Naive thymus-derived CD4-positive, alpha-beta T cell (primary cell): ENCODE data around the gene ZNF776. TPM values are rescaled to one million over a fixed set of nuclear protein-coding genes. Genes with fewer than 3 reads are reported as not detected.

Source experiments
- polyA plus RNA-seq, 2 donors: library from polyadenylated mRNA; unstranded; fragments of 300-500 nt; fragmentation: Illumina TruSeq; gene quantifications; one replicate each; pipeline ENCODE4 v1.2.3, GENCODE V29; 2021
- total RNA-seq, 6 experiments: library from RNA in 5 of 6; stranded (reverse) in 5 of 6; gene quantifications; 1 replicate in 5 of 6; 2 replicates in 1 of 6; pipeline ENCODE4 v1.2.3 and lab custom pipeline; 2021 to 2026

Gene ZNF776
- total and polyA plus RNA-seq, 7 experiments from 2014 or later, result 6.5 to 52.3 (median 19.3) TPM

Other genes with a start within 250 kb of the ZNF776 start
- 10 to 100 TPM in 3 of 5 experiments, 1 to 10 TPM in 2; 5.8 to 32.7 (median 14.4) TPM for gene ZNF773, start 246.9 kb upstream of the ZNF776 start, total RNA-seq
- gene ZNF773, start 246.9 kb upstream of the ZNF776 start, polyA plus RNA-seq, result 10 to 100 TPM in 1 of 2 donors, 1 to 10 TPM in 1; 9.7 to 18.9 TPM
- 10 to 100 TPM in 3 of 5 experiments, 1 to 10 TPM in 2; 6.9 to 24.8 (median 11.3) TPM for gene ZNF549, start 219.5 kb upstream of the ZNF776 start, total RNA-seq
- gene ZNF549, start 219.5 kb upstream of the ZNF776 start, polyA plus RNA-seq, result 10 to 100 TPM in 1 of 2 donors, 1 to 10 TPM in 1; 6.1 to 11.4 TPM
- 10 to 100 TPM; 12.9 to 56.2 (median 23.5) TPM for gene ZNF550, start 187.0 kb upstream of the ZNF776 start, total RNA-seq
- 10 to 100 TPM in 1 of 2 donors, 1 to 10 TPM in 1; 8.6 to 17.7 TPM for gene ZNF550, start 187.0 kb upstream of the ZNF776 start, polyA plus RNA-seq
- gene ZNF416, start 167.9 kb upstream of the ZNF776 start, total RNA-seq, result 10 to 100 TPM in 2 of 5 experiments, 1 to 10 TPM in 3; 4.4 to 13.8 (median 5.7) TPM
- gene ZNF416, start 167.9 kb upstream of the ZNF776 start, polyA plus RNA-seq, result 10 to 100 TPM in 1 of 2 donors, 1 to 10 TPM in 1; 4.9 to 10.4 TPM
- gene ZIK1, start 162.7 kb upstream of the ZNF776 start, total RNA-seq, result 10 to 100 TPM in 2 of 5 experiments, 1 to 10 TPM in 3; 4.8 to 14.1 (median 7.0) TPM
- 10 to 100 TPM in 1 of 2 donors, 1 to 10 TPM in 1; 8.7 to 13.7 TPM for gene ZIK1, start 162.7 kb upstream of the ZNF776 start, polyA plus RNA-seq
- 10 to 100 TPM in 1 of 5 experiments, 1 to 10 TPM in 4; 2.0 to 10.9 (median 6.2) TPM for gene ZNF530, start 146.9 kb upstream of the ZNF776 start, total RNA-seq
- gene ZNF530, start 146.9 kb upstream of the ZNF776 start, polyA plus RNA-seq, result 1 to 10 TPM; 7.1 to 9.3 TPM
- gene ZNF134, start 132.6 kb upstream of the ZNF776 start, total RNA-seq, result 10 to 100 TPM; 14.6 to 33.9 (median 25.7) TPM
- 10 to 100 TPM in 1 of 2 donors, 1 to 10 TPM in 1; 8.0 to 16.7 TPM for gene ZNF134, start 132.6 kb upstream of the ZNF776 start, polyA plus RNA-seq
- gene ZNF211, start 113.6 kb upstream of the ZNF776 start, total RNA-seq, result 10 to 100 TPM; 18.0 to 56.7 (median 33.7) TPM
- 10 to 100 TPM; 15.1 to 27.9 TPM for gene ZNF211, start 113.6 kb upstream of the ZNF776 start, polyA plus RNA-seq
- not detected for gene ZSCAN4, start 77.9 kb upstream of the ZNF776 start, total RNA-seq
- gene ZSCAN4, start 77.9 kb upstream of the ZNF776 start, polyA plus RNA-seq, result not detected
- 10 to 100 TPM in 4 of 5 experiments, 1 to 10 TPM in 1; 9.4 to 22.5 (median 20.5) TPM for gene ZNF551, start 64.8 kb upstream of the ZNF776 start, total RNA-seq
- 10 to 100 TPM; 11.4 to 12.2 TPM for gene ZNF551, start 64.8 kb upstream of the ZNF776 start, polyA plus RNA-seq
- gene ZNF154, start 37.6 kb upstream of the ZNF776 start, total RNA-seq, result 10 to 100 TPM in 1 of 5 experiments, 1 to 10 TPM in 4; 2.4 to 18.5 (median 6.9) TPM
- gene ZNF154, start 37.6 kb upstream of the ZNF776 start, polyA plus RNA-seq, result 1 to 10 TPM in 1 of 2 donors, under 1 TPM in 1; 0.78 to 3.4 TPM
- 10 to 100 TPM; 11.0 to 37.6 (median 14.6) TPM for gene ZNF671, start 19.2 kb upstream of the ZNF776 start, total RNA-seq
- gene ZNF671, start 19.2 kb upstream of the ZNF776 start, polyA plus RNA-seq, result 10 to 100 TPM; 26.3 to 36.3 TPM
- 10 to 100 TPM; 16.4 to 47.5 (median 42.6) TPM for gene ZNF586, start 22.9 kb downstream of the ZNF776 start, total RNA-seq
- gene ZNF586, start 22.9 kb downstream of the ZNF776 start, polyA plus RNA-seq, result 10 to 100 TPM; 25.5 to 31.8 TPM
- gene ZNF552, start 68.1 kb downstream of the ZNF776 start, total RNA-seq, result 10 to 100 TPM; 10.6 to 21.9 (median 16.3) TPM
- 10 to 100 TPM; 10.9 to 16.5 TPM for gene ZNF552, start 68.1 kb downstream of the ZNF776 start, polyA plus RNA-seq
- 10 to 100 TPM; 18.9 to 32.3 (median 24.0) TPM for gene ZNF587B, start 83.5 kb downstream of the ZNF776 start, total RNA-seq
- gene ZNF587B, start 83.5 kb downstream of the ZNF776 start, polyA plus RNA-seq, result 1 to 10 TPM; 1.7 to 2.9 TPM
- gene ZNF587, start 103.0 kb downstream of the ZNF776 start, total RNA-seq, result 10 to 100 TPM; 46.9 to 65.1 (median 48.8) TPM
- 1 to 10 TPM; 4.2 to 6.4 TPM for gene ZNF587, start 103.0 kb downstream of the ZNF776 start, polyA plus RNA-seq
- gene ZNF814, start 142.2 kb downstream of the ZNF776 start, total RNA-seq, result 10 to 100 TPM; 12.7 to 56.9 (median 32.7) TPM
- 10 to 100 TPM; 22.2 to 25.7 TPM for gene ZNF814, start 142.2 kb downstream of the ZNF776 start, polyA plus RNA-seq
- 10 to 100 TPM; 21.6 to 44.7 (median 28.1) TPM for gene ZNF417, start 169.8 kb downstream of the ZNF776 start, total RNA-seq
- gene ZNF417, start 169.8 kb downstream of the ZNF776 start, polyA plus RNA-seq, result 1 to 10 TPM; 2.6 to 8.5 TPM
- gene ZNF418, start 188.6 kb downstream of the ZNF776 start, total RNA-seq, result 1 to 10 TPM; 2.1 to 7.7 (median 6.0) TPM
- gene ZNF418, start 188.6 kb downstream of the ZNF776 start, polyA plus RNA-seq, result 1 to 10 TPM; 1.8 to 2.2 TPM
- gene ZNF256, start 200.9 kb downstream of the ZNF776 start, total RNA-seq, result 10 to 100 TPM in 3 of 5 experiments, 1 to 10 TPM in 2; 5.2 to 13.8 (median 11.8) TPM
- gene ZNF256, start 200.9 kb downstream of the ZNF776 start, polyA plus RNA-seq, result 1 to 10 TPM; 4.0 to 6.1 TPM
- gene C19orf18, start 227.7 kb downstream of the ZNF776 start, total RNA-seq, result 1 to 10 TPM in 3 of 5 experiments, under 1 TPM in 1, not detected in 1; 0.44 to 2.0 (median 1.5) TPM
- not detected for gene C19orf18, start 227.7 kb downstream of the ZNF776 start, polyA plus RNA-seq